ENCODE data around the gene SPSB1.

The SPSB1 gene

DNA sequence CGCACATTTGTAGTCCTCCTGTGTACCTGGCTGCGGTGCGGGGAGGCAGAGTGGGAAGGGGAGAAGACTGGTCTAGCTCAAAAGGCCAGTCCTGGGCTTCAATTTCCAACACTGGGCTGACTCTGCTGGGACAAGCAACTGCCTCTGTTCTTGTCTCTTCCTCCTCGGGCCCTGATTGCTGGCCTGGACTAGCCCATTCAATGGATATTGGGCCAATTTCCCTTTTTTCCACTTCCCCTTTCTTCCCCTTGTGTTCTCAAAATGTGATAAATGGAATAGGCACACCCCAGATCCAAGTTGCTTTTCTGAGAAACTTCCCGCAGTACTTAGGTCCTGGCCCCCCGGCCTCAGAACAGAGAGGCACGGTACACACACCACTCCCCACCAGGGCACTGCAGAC, 48.2 kb downstream of the SPSB1 start:
- no peak for DNase-seq

DNA sequence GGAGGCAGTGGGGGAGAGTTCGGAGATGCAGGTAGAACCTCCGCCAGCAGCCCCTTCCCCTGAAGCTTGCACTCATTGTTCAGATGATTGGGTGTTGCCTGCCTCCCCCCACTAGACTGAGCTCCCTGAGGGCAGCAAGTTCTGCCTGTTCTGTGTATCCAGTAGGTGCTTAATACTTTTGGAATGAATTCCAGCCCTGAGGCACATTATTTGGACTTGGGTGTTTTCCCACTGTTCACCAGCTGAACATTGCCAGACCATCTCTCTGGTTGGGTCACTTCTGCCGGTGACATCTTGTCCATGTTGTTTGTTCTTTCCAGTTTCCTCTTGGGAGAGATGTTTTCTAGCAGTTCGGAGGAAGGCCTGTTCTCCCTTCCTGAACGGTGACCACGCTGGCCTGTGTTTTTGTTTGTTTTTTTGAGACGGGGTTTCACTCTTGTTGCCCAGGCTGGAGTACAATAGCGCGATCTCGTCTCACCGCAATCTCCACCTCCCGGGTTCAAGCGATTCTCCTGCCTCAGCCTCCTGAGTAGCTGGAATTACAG, 48.7 kb downstream of the SPSB1 start:
- no peak for DNase-seq

DNA sequence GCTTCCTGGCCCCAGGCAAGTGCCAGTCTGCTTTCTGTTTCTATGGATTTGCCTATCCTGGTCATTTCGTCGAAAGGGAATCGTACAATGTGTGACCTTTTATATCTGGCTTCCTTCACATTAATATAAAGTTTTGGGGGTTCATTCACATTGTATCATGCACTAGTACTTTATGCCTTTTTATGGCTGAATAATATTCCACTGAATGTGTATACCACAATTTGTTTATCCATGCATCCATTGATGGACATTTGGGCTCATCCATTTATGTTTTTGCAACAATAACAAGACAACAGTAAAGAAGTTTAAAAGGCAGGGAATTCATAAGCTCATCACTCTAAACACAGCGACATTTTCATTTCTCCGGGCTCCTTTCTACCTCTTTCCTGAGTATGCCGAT, 50.6 kb downstream of the SPSB1 start:
- DNase-seq: no peak

DNA sequence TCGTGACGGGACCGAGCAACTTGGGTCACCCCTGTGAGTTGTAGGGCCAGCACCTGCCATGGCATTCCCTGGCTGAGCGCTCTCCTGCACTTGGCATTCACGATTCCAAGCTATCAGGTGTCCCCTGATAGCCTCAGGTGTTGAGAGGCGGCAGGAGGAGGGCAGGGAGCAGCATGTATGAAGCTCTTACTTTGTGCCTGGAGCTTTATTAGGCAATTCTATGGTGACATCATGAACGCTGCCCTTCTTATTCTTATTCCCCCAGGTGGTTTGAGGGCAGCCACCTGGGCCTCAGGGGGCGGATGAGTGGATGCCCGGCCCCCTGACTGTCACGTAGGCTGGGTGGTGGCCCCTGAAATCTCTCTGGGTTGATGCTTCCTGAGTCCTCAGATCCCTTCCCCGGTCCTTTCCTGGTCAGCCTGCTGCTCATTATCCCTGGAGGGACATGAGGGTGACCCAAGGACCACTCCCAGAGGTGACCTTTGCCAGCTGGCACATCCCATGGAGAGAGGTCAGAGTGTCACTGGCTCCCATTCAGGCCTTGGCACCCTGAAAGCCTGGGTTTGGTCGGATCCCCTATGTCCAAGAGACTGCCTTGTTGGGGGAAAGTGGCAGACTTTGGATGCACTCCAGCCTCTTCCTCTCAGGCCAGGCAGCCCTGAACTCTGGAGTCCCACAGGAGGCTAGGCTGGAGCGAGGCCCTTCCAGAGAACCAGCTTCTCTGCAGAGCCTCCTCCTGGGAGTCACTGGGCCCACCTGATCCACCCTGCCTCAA, 51.9 kb downstream of the SPSB1 start:
- peak in 1 of 58 donors; percentile 31 for DNase-seq

DNA sequence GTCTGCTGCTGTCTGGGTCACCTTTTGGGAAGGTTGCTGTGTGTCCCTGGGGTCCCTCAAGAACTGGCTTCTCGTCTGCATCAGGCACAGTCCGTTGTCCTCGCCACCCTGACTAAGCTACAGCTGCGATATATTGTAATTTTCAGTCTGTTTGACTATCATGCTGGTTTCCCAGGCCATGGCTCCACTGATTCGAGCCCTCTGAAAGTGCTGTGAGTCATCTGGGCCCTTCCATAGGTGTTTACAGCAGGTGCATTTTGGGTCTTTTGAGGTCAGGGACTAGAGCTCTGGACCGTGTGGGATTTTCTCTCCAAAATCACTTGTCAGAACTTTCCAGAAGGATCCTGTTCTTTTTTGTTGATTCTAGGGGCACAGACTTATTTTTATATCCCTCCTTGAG, 52.8 kb downstream of the SPSB1 start:
- DNase-seq: no peak

DNA sequence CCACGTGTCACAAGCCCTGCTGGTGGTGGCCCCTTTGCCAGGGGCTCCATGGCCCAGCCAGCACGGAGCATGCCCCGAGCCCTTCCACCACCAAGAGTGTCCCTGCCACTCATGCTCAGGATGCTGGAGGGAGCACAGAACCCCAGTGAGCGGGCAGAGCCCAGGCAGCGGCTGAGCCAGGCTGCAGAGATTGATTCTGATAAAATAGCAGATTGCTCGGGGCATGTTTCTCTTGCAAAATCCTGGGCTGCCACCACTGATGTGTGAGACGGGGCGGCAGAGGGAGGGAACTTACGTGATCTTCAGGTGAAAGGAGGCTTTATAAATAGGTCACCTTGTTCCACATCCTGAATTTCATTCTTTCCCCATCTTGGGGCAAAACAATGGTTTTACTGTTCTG, 53.2 kb downstream of the SPSB1 start:
- no peak for DNase-seq

DNA sequence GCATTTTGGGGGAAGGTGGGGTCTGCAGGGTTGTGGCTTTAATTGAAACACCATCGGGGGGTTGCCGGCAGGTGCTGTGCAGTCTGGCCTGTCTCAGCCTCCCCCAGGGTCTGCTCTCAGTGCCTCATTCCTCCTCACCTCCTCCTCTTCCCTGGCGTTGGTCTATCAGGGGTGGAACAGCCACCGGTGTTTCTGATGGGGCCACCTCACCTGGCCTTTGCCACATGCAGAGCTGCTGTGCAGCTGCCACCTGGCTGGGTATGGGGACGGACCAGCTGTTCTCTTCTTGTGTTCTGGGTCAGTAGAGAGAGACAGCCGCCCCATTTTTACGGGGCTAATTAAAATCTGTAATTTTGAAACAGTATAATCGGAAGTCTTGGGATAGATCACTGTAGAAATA, 53.9 kb downstream of the SPSB1 start:
- no peak for DNase-seq

DNA sequence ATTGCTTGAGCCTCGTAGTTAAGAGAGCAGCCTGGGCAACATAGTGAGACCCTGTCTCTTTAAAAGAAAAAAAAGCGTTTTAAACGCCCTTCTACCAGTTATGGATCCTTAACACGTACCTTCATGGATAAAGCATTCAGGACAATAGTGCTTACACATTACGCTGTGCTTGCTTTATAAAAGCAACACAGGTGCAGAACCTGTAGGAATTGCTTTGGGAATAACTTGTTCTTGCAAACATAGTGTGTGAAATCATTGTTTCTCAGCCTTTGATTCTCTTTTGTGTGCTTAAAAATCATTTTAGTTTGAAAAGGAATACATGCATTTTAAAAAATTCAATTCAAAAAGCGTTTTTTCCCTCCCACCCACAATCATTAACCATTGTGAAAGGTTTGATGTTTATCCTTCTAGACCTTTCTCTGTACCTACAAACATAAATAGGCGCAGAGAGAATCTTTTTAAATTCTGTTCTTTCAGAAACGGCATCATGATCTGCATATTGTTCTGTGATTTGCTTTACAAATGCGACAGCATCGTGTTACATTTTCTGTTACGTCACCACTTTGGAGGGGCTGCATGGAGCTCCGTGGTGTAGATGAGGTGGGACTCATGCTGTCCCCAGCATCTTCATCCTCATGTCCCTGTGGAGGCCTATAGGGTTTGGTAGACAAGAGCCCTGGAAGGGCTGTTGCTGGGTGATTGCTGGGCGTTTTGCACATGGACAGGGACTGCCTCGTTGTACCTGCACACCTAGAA, 54.6 kb downstream of the SPSB1 start:
- no peak for DNase-seq

DNA sequence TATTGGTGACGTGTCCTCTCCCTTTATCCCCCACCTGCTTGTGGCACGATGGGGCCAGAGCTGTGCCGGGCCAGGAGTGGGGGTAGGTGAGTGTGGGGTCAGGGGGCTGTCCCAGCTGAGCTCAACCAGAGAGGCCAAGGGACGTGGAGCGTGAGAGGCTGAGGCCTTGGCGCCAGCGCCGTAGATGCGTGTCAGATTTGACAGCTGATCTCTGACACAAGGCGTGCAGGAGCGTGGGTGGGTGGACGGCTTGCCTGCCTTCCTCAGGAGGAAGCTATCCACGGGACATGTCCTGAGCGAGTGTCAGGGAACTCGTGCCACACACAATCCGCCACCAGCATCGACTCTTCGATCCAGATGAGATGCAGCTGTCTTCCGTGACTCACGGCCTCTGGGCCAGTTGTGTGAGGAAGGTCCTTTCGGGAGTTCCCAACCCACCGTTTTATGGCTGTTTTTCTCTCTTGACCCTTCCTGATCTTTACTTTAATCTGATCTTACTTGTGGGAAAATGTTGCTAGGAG, 56.7 kb downstream of the SPSB1 start:
- no peak for DNase-seq

DNA sequence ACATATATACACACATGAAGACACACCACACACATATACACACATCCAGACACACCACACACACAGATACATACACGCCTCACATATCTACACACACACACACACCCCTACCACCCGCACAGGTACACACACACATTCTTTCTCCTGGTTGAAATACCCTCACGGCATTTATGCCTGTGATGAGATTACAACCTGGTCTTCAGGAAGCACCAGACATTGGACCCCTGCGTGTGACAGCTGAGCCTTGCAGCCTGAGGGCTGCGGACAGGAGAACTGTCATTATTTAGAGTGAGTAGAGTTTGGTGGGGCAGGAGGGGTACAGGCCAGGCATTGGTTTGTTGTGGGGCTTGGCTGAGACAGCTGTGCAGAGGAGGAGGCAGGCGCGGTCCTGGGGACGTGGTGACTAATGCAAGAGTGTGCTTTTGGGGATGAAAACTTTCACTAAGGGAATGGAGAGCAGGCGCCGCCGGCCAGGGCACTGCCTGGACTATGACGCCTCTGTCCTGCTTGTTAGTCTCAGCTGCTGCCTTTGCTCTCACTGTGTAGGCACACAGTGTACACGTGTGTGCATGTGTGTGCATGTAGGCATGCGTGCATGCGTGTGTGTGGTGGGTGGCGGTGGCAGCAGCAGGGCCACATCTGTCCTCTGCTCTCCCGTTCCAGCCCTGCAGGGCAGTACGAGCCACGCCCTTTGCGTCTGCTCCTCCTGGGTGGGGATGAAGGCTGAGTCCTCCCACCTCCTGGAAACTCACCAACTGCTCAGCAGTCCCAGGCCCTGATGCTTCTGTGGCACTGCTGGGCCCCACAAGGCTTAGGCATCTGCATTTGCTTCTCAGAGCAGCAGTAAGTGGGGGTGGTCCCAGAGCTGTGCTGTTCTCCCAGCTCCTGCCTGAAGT, 57.6 kb downstream of the SPSB1 start:
- DNase-seq: no peak

DNA sequence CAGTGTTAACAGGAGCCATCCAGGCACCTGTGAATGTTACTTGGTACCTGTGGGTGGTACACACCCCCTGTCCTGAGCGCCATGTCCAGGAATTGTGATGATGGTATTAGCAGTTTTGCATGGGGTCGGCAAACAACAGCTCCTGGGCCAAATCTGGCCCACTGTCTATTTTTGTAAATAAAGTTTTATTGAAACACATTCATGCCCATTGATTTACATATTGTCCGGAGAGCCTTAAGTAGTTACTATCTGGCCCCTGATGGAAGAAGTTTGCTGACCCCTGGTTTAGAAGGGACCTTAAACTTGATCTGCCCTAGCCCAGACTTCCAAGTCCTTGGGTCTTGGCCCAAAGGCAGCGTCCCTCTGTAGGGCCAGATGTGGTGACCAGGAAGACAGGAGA, 58.3 kb downstream of the SPSB1 start:
- no peak for DNase-seq

DNA sequence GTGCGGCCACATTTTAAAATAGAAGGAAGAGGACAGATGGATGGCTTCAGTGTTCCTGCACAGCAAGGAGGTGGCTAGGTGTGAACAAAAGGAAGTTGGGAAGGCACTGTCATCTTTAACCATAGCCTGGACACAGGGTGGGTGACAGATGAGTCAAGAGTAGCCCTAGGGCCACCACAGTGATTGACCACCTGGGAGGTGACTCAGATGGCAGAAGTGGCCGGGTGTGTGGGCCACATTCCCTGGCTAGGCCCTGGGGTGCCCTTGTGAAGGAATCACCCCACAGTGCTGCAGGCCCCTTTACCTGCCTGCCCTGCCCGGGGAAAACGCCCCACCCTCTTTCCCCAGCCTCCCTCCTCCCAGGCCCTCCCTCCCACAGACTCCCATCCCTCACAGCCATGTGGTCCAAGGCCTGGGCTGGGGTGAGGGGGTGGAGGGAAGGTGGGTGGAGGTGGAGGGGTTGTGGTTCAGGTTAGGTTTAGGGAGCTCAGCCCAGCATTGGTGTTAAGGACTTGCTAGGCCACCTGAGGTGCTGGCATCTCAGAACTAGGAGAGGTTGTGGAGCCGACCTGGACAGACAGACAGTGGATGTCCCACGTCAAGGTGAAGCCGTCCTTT, 59.1 kb downstream of the SPSB1 start:
- no peak for DNase-seq

DNA sequence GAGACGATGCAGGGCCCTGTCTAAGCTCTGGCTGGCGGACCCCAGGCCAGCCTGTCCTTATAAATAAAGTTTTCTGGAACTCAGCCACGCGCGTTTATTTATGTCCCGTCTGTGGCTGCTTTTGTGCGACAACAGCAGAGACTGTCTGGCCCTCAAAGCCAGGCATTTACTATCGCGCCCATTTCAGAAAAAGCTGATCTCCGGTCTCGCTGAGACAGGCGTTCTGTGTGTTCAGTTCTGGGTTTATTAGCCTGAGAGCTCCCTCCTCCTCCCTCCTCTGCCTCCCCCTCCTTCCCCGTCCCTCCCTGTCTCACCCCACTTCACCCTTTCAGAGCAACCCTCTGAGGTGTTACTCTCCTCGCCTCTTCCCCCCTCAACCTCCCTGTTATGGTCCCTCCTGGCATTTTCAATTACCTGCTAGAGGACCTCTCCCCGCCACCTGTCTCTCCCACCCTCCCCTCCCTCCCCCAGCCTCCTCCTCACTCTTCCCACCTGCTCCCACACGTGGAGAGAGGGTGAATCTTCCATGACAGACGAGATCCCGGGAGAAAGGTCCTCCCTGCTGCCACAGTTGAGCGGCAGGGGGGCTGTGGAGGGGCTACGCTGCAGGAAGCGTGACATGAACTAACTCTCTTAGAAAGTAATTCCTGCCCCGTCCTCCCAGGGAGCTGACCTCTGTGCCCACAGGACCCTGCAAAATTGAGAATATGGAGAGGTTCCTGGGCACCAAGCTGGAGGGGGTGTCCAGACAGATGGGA, 59.9 kb downstream of the SPSB1 start:
- peak in 20 of 58 donors; percentile 5 to 49 (median 22) for DNase-seq

DNA sequence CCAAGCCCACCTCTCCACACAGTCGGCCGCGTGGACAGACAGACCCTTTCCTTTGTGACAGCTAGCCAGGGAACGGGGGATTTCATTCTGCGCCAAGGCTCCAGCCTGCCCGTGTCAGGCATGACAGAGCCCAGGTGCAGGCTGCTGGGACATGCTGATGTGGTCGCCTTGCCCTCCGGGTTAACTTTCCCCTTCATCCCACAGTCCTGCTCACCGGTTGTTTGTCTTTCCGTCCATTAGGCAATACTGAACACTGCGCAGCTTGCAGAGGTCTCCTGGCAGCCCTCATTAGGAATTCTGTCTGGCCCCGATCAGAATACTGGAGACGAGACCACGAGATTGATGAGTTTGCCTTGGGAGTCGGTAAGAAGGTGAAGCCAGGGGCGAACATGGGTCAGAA, 62.8 kb downstream of the SPSB1 start:
- no peak for DNase-seq

DNA sequence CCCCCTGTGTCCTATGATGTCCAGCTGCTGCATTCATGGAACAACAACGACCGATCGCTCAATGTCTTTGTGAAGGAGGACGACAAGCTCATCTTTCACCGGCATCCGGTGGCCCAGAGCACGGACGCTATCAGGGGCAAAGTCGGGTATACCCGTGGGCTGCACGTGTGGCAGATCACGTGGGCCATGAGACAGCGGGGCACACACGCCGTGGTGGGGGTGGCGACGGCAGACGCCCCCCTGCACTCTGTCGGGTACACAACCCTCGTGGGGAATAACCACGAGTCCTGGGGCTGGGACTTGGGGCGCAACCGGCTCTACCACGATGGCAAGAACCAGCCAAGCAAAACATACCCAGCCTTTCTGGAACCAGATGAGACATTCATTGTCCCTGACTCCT, 63.3 kb downstream of the SPSB1 start:
- no peak for DNase-seq

DNA sequence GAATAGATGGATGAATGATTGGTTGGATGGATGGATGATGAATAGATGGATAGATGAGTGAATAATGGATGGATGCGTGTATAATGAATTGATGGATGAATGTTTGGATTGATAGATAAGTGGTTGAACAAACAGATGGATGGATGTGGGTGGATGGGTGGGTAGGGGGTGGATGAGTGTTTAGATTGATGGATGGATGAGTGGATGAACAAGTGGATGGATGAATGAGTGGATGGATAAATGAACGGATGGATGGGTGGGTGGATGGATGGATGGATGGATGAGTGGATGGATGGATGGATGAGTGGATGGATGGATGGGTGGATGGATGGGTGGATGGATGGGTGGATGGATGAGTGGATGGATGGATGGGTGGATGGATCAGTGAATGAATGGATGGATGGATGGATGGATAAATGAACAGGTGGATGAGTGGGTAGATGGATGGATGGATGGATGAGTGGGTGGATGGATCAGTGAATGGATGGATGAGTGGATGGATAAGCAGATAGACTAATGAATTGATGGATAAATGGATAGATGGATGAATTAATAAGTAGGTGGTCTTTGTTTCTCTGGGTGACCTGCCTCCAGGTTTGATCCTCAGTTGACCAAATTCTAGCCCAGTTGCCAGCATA, 64.3 kb downstream of the SPSB1 start:
- DNase-seq: no peak

DNA sequence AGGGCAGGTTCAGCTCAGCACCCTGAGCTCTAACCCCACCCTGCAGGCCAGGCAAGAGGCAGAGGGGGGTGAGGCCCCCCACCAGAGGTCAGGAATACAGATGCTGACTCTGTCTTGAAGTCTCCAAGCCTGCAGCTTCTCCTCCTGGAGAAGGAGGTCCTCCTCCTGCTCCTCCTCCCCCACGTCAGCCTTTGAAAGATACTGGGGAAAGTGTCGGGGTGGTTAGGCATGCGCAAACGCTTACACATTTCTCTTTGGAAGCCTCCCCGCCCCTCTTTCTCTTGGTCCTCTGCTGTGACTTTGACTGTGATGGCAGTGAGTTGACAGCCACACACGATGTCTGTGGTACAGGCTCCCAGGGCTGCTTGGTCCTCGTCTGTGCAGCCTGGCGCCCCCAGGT, 65.3 kb downstream of the SPSB1 start:
- DNase-seq: no peak

DNA sequence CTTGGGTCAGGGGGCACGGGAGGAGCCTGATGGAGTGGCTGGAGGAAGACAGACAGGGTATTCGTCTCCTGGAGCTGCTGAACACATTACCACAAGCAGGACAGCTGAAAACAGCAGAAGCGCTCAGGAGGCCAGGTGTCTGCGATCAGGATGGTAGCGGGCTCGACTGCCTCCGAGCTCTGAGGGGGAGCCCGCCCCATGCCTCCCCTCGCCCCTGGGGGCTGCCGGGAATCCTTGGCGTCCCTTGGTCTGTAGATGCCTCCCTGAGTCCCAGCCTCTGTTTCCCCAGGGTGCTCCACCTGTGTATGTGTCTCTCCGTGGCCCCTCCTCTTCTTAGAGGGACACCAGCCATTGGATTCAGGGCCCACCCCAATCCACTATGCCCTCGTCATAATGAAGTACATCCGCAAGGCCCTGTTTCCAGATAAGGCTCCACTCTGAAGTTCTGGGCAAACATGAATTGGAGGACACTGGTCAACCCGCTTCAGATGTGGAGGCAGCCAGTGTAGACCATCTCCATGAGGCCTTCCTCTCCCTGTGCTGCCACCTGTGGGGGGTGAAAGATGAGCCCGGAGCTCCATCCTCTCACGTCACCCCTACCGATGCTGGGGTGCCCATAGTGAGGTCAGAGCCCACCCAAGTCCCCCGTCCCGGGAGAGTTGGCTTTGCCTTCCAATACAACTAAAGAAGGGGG, 67.8 kb downstream of the SPSB1 start:
- DNase-seq: no peak

All from anterior cingulate cortex (tissue), 58 donors.